Mesendoderm (in vitro differentiated cells): Measurements from ENCODE around the gene CDC42BPA.

Experiments used
- DNase-seq: peaks from one replicate; pipeline ENCODE4 v3.0.0; 2013
- H2AK5ac ChIP-seq: 2 replicates; pipeline ENCODE4 v1.6.1; 2013; ENCODE audit warnings: low read length, inconsistent platforms
- H2BK120ac ChIP-seq: 2 replicates; pipeline ENCODE4 v1.6.1; 2013; ENCODE audit warnings: low read depth, mild to moderate bottlenecking, low read length, moderate library complexity, mixed read lengths
- H2BK15ac ChIP-seq: replicated peaks from 2 replicates; pipeline ENCODE4 v1.6.1; 2013; ENCODE audit warnings: low read depth, mild to moderate bottlenecking, moderate library complexity
- H2BK5ac ChIP-seq: 2 replicates; pipeline ENCODE4 v1.6.1; 2013; ENCODE audit warnings: low read length, inconsistent platforms
- H3K18ac ChIP-seq: 2 replicates; pipeline ENCODE4 v1.6.1; 2013; ENCODE audit warnings: mild to moderate bottlenecking, low read length, mixed read lengths
- H3K23ac ChIP-seq: one replicate; pipeline ENCODE4 v1.6.1; 2013; ENCODE audit warnings: low read length
- H3K27ac ChIP-seq: 2 replicates; pipeline ENCODE4 v1.5.1; 2013; ENCODE audit warnings: low read depth, mild to moderate bottlenecking, inconsistent platforms, low read length, moderate library complexity
- H3K27me3 ChIP-seq: 2 replicates; pipeline ENCODE4 v1.6.1; 2013; ENCODE audit warnings: low read length, control low read depth, mild to moderate bottlenecking, inconsistent platforms; ENCODE audit not compliant: insufficient read depth, poor library complexity
- H3K36me3 ChIP-seq: 2 replicates; pipeline ENCODE4 v1.6.1; 2013; ENCODE audit warnings: low read length, inconsistent platforms; ENCODE audit not compliant: control insufficient read depth, insufficient read depth
- H3K4ac ChIP-seq: one replicate; pipeline ENCODE4 v1.6.1; 2013; ENCODE audit warnings: low read depth, mild to moderate bottlenecking, low read length, moderate library complexity
- H3K4me1 ChIP-seq: 2 replicates; pipeline ENCODE4 v1.6.1; 2013; ENCODE audit warnings: low read depth, low read length, inconsistent platforms; ENCODE audit not compliant: control insufficient read depth
- H3K4me2 ChIP-seq: 2 replicates; pipeline ENCODE4 v1.6.1; 2013; ENCODE audit warnings: low read length
- H3K4me3 ChIP-seq: 2 replicates; pipeline ENCODE4 v1.5.1; 2013; ENCODE audit warnings: mild to moderate bottlenecking, low read length
- H3K56ac ChIP-seq: one replicate; pipeline ENCODE4 v1.6.1; 2013; ENCODE audit warnings: low read length
- H3K79me1 ChIP-seq: 2 replicates; pipeline ENCODE4 v1.6.1; 2013; ENCODE audit warnings: low read length, inconsistent platforms
- H3K79me2 ChIP-seq: 2 replicates; pipeline ENCODE4 v1.6.1; 2013; ENCODE audit warnings: mild to moderate bottlenecking, low read length; ENCODE audit not compliant: control insufficient read depth, insufficient read depth
- H3K9ac ChIP-seq: 2 replicates; pipeline ENCODE4 v1.6.1; 2013; ENCODE audit warnings: low read length, inconsistent platforms
- H4K5ac ChIP-seq: one replicate; pipeline ENCODE4 v1.6.1; 2013; ENCODE audit warnings: low read length
- H4K8ac ChIP-seq: one replicate; pipeline ENCODE4 v1.6.1; 2013; ENCODE audit warnings: low read depth, mild to moderate bottlenecking, control low read depth, low read length, moderate library complexity
- WGBS: extraction: QIAGEN DNeasy Blood & Tissue Kit; methylation state at CpG from one replicate; pipeline ENCODE4 v1.1.7; 2013; ENCODE audit warnings: low lambda C conversion rate, missing lambda C conversion rate; ENCODE audit not compliant: insufficient coverage; ENCODE audit errors: extremely low coverage; 5-methylcytosine and 5-hydroxymethylcytosine counted together

Gene CDC42BPA

DNA sequence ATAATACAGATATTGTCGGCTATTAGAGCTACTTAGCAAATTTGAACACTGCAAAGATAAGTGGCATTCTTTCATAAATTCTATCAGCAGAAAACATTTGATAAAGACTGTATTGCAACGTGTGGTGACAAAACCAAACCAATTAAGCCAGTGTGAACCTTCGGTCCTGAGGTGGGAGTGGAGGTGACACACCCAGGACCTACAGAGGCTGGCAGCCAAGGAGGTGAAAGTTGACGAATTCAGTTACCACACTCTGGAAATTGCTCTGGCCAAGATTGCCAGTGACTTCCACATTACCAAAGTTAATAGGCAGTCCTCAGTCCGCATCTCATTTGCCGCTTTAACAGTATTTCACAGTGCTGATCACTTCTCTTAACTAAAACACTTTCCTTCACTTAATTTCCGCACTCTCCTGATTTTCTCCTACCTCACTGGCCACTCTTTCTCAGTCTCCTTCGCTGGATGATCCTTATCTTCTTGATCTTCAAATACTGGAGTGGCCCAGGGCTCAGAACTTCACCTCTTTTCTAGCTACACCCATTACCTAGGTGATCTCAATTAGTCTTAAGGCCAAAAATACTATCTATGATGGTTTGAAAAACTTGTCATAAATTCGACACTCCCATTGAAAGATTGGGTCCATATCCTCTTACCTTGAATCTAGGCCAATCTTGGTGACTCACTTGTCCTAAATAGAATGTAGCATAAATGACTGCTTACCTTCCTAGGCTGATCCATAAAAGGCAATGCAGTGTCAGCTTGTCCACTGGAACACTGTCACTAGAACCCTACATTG lies 5.1 kb upstream of the CDC42BPA start:
- peaks cover 4% of the 10 kb centered on the region for H3K4me1 ChIP-seq
- H3K4me2 ChIP-seq = no peak overlapping the region
- H4K5ac ChIP-seq = no peak overlapping the region
- H3K27me3 ChIP-seq = no peaks in the 10 kb centered on the region
- H3K23ac ChIP-seq = no peak overlapping the region
- H3K4ac ChIP-seq = no peak overlapping the region
- WGBS = no CpG with 5 or more reads among the region's 9 CpGs
- no peak overlapping the region for H2BK15ac ChIP-seq
- no peaks in the 10 kb centered on the region for H3K79me2 ChIP-seq
- H3K9ac ChIP-seq = no peak overlapping the region
- H2BK120ac ChIP-seq = no peak overlapping the region
- no peaks in the 10 kb centered on the region for H3K36me3 ChIP-seq
- no peak overlapping the region for H2AK5ac ChIP-seq
- no peak overlapping the region for H4K8ac ChIP-seq
- no peak overlapping the region for H2BK5ac ChIP-seq
- no peak overlapping the region for H3K27ac ChIP-seq
- no peak overlapping the region for H3K18ac ChIP-seq
- no peak overlapping the region for H3K56ac ChIP-seq
- no peak overlapping the region for H3K4me3 ChIP-seq
- H3K79me1 ChIP-seq = no peaks in the 10 kb centered on the region
- no peak for DNase-seq

DNA sequence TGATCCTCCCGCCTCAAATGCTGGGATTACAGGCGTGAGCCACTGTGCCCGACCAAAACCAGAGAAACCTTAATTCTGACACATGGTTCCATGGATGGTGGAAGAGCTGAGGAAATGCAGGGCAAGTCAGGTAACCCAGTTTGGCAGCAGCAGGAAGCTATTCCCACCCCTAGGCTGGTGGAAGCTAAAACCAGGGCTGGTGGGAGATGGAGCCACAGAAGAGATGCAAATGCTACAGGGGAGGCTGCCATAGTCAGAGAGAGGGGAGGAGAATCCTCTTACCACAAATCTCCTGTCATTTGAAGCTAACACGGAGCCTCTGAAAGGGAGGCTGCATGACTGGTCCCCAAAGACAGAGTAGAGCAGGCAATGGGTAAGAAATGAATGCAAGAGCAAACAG lies 4.1 kb upstream of the CDC42BPA start:
- no CpG with 5 or more reads among the region's 4 CpGs for whole genome bisulfite sequencing
- no peak overlapping the region for H3K4me3 ChIP-seq
- DNase-seq = peak; percentile 30
- H3K4me1 ChIP-seq = no peaks in the 10 kb centered on the region
- no peak overlapping the region for H3K56ac ChIP-seq
- no peak overlapping the region for H3K9ac ChIP-seq
- no peak overlapping the region for H4K5ac ChIP-seq
- H3K4ac ChIP-seq = no peak overlapping the region
- no peak overlapping the region for H2BK5ac ChIP-seq
- no peak overlapping the region for H4K8ac ChIP-seq
- H2BK15ac ChIP-seq = no peak overlapping the region
- H3K4me2 ChIP-seq = no peak overlapping the region
- H3K27ac ChIP-seq = no peak overlapping the region
- no peak overlapping the region for H2BK120ac ChIP-seq
- H3K23ac ChIP-seq = no peak overlapping the region
- H3K27me3 ChIP-seq = no peaks in the 10 kb centered on the region
- H3K36me3 ChIP-seq = no peaks in the 10 kb centered on the region
- H3K18ac ChIP-seq = no peak overlapping the region
- H2AK5ac ChIP-seq = no peak overlapping the region
- H3K79me1 ChIP-seq = no peaks in the 10 kb centered on the region
- no peaks in the 10 kb centered on the region for H3K79me2 ChIP-seq

DNA sequence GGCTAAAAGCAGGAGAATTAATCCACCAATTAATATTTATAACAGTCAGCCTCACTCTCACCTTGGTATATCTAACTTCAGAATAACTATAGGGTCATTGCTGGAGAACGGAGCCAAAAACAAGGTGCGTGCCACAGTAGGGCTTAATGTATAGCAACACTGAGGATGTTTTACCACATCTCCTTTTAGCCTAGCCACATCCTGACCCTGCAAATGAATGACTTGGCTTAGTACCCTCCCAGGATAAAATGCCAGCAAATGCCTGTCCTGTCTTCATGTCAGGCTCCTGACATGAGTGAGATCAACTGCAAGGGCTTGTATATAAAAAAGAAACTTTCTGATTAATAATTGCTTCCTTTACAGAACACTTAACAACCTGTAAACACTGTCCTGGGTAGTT lies 2.7 kb upstream of the CDC42BPA start:
- H3K56ac ChIP-seq = no peak overlapping the region
- H3K4me3 ChIP-seq = no peak overlapping the region
- H3K4ac ChIP-seq = no peak overlapping the region
- H3K23ac ChIP-seq = no peak overlapping the region
- H4K8ac ChIP-seq = no peak overlapping the region
- no peak overlapping the region for H3K27ac ChIP-seq
- no CpG with 5 or more reads among the region's 2 CpGs for WGBS
- H3K79me2 ChIP-seq = peaks cover 6% of the 10 kb centered on the region
- no peaks in the 10 kb centered on the region for H3K27me3 ChIP-seq
- H3K9ac ChIP-seq = no peak overlapping the region
- H2AK5ac ChIP-seq = no peak overlapping the region
- H3K18ac ChIP-seq = no peak overlapping the region
- H3K36me3 ChIP-seq = no peaks in the 10 kb centered on the region
- no peak for DNase-seq
- no peak overlapping the region for H2BK15ac ChIP-seq
- no peak overlapping the region for H2BK120ac ChIP-seq
- no peak overlapping the region for H2BK5ac ChIP-seq
- H3K4me1 ChIP-seq = no peaks in the 10 kb centered on the region
- H3K79me1 ChIP-seq = no peaks in the 10 kb centered on the region
- H4K5ac ChIP-seq = no peak overlapping the region
- no peak overlapping the region for H3K4me2 ChIP-seq

DNA sequence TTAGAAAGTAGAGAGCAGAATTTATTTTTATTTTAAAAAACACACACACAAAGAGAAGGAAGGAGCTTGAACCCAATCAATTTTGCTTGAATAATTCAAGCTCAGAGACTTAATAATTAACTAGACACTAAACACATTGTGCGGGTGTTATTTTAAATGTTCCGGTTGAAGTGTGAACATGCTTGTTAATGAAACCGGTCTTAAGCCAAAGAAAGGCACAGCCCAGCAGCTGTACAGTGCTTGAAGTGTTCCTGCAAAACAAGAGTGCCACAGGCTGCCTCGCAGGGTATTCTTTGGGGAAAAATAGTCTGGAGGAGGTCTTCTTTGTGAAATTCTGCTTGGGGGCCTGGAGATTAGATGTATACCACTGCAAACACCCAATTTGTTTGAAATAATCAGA lies 2.2 kb upstream of the CDC42BPA start:
- Histone ChIP-seq H4K5ac (no peak overlapping the region), H3K23ac (no peak overlapping the region), H3K18ac (no peak overlapping the region), H4K8ac (no peak overlapping the region), H3K4me1 (no peaks in the 10 kb centered on the region), H3K27me3 (no peaks in the 10 kb centered on the region), H3K4me3 (no peak overlapping the region), H3K56ac (no peak overlapping the region), H3K4ac (no peak overlapping the region), H2AK5ac (no peak overlapping the region), H2BK5ac (no peak overlapping the region), H2BK15ac (no peak overlapping the region), H3K9ac (no peak overlapping the region), H3K4me2 (no peak overlapping the region), H3K79me2 (peaks cover 8% of the 10 kb centered on the region), H2BK120ac (no peak overlapping the region), H3K79me1 (no peaks in the 10 kb centered on the region), H3K36me3 (no peaks in the 10 kb centered on the region), H3K27ac (no peak overlapping the region)
- WGBS = no CpG with 5 or more reads among the region's 4 CpGs
- DNase-seq = no peak

DNA sequence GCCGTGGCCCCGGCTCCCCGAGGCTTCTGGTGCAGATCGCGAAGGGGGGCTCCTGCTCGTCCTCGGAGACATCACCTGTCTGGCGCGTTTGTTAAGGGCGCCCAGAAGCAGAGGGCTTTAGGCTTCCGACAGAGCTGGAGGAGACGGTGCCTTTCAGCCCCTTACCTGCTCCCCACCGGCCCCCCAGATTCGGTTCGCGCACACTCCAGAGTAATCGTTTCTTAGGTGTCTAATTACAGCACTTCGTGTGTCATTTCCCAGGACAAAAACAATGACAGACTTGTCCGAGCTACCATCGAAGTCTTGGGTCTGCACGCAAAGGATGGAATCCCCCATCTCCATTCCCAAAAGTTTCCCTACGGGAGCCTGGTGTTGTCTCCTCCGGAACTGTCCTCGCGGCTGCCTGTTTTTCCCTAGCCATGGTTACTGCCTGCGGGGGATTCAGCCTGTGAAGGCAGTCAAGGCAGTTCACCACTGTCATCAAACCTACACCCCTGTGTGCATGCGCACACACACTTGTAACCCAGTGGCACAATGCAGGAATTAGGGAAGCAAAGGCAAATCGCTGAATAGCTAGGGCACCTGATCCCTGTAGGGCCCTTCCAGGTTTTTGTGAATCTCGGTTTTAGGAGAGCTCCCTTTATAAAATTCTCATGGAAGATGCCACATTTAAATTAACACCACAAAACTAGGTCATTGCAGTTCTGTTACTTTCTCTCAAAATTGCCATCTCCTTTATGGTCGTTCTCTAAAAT lies 738 bp upstream of the CDC42BPA start:
- Histone ChIP-seq H3K4ac (peak overlapping the region; percentile 82), H3K79me2 (peaks cover 8% of the 10 kb centered on the region), H3K9ac (peak overlapping the region; percentile 82), H2BK120ac (peak overlapping the region; percentile 32), H2AK5ac (no peak overlapping the region), H3K36me3 (no peaks in the 10 kb centered on the region), H3K4me2 (peak overlapping the region; percentile 78), H2BK5ac (peak overlapping the region; percentile 51), H3K4me1 (no peaks in the 10 kb centered on the region), H2BK15ac (peak overlapping the region; percentile 89), H3K27me3 (no peaks in the 10 kb centered on the region), H4K5ac (no peak overlapping the region), H3K18ac (peak overlapping the region; percentile 91), H3K27ac (peak overlapping the region; percentile 99), H3K79me1 (no peaks in the 10 kb centered on the region), H4K8ac (no peak overlapping the region), H3K23ac (no peak overlapping the region), H3K4me3 (peak overlapping the region; percentile 51), H3K56ac (peak overlapping the region; percentile 93)
- no CpG with 5 or more reads among the region's 30 CpGs for WGBS
- peak; percentile 96 for DNase-seq
